Adrenal gland (tissue), 5 donors: Measurements from ENCODE around the gene DLX3.

Source experiments
- POLR2A ChIP-seq, 2 donors: fragments of 450-650 bp; IDR thresholded peaks; one replicate each; pipeline ENCODE4 v1.6.1; 2017; ENCODE audit warnings: antibody characterized with exemption in 2 of 2, mild to moderate bottlenecking in 2 of 2, moderate library complexity in 1 of 2
- TF ChIP-seq, protein P1 (sequence below), 6 experiments: fragments of 450-650 bp in 4 of 6; fragments of 200-600 bp in 2 of 6; sonication (generic) in 1 of 6; IDR thresholded peaks; 1 replicate in 5 of 6; 2 replicates in 1 of 6; pipeline versions ENCODE4 v1.5.1 to v1.8.0; 2016 to 2021; ENCODE audit warnings: antibody characterized with exemption in 6 of 6, mild to moderate bottlenecking in 2 of 6, moderate library complexity in 1 of 6
- donor health status: DM: no; HTN: no; CAD: no.

DNA sequence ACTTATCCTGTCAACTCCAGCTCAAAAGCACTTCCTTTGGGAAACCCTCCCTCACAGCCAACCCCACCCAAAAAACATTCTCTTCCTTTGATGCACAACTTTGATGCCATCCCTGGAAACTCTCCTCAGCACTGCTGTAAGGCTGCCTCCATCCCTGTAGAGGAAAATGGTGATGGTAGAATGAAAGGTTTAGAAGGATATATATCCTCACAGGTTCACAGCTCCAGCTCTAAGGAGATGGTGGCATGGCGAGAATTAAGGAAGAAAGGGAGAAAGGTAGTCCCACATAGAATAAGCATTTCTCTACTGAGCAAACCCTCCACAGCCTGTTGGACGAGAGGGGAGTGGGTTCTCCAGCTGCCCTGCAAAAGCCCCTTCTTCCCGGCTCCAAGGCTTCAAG, 28.3 kb downstream of the DLX3 start:
- TF ChIP-seq, protein P1, sequence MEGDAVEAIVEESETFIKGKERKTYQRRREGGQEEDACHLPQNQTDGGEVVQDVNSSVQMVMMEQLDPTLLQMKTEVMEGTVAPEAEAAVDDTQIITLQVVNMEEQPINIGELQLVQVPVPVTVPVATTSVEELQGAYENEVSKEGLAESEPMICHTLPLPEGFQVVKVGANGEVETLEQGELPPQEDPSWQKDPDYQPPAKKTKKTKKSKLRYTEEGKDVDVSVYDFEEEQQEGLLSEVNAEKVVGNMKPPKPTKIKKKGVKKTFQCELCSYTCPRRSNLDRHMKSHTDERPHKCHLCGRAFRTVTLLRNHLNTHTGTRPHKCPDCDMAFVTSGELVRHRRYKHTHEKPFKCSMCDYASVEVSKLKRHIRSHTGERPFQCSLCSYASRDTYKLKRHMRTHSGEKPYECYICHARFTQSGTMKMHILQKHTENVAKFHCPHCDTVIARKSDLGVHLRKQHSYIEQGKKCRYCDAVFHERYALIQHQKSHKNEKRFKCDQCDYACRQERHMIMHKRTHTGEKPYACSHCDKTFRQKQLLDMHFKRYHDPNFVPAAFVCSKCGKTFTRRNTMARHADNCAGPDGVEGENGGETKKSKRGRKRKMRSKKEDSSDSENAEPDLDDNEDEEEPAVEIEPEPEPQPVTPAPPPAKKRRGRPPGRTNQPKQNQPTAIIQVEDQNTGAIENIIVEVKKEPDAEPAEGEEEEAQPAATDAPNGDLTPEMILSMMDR (IDR thresholded peaks at IDR 0.05): no peak
- TF ChIP-seq POLR2A (IDR thresholded peaks at IDR 0.05): no peak
